Mesenchymal stem cell (in vitro differentiated cells and primary cell): Measurements from ENCODE around the gene SAXO1.
"Not testable (repeated sequence)": the region's sequence is repeated elsewhere in the genome, so short reads cannot be mapped to it uniquely, and the experiment has no call there.

Source experiments
- DNase-seq: peaks from one replicate; pipeline ENCODE4 v3.0.0-alpha.2; 2013
- H2AFZ ChIP-seq: one replicate; pipeline ENCODE4 v1.6.1; 2013; ENCODE audit warnings: low read depth, mild to moderate bottlenecking, control low read depth, inconsistent platforms, low read length, moderate library complexity
- H2AK5ac ChIP-seq: 2 replicates; pipeline ENCODE4 v1.6.1; 2013; ENCODE audit warnings: low read length, moderate library complexity, mild to moderate bottlenecking, inconsistent platforms; ENCODE audit not compliant: severe bottlenecking
- H2BK120ac ChIP-seq: one replicate; pipeline ENCODE4 v1.6.1; 2013; ENCODE audit warnings: low read depth, mild to moderate bottlenecking, inconsistent platforms, low read length, moderate library complexity
- H2BK12ac ChIP-seq, 2 experiments: one replicate each; pipeline ENCODE4 v1.6.1; 2013; ENCODE audit warnings: inconsistent platforms in 2 of 2, low read length in 2 of 2, mild to moderate bottlenecking in 2 of 2, moderate library complexity in 2 of 2, control low read depth in 1 of 2
- H2BK15ac ChIP-seq: one replicate; pipeline ENCODE4 v1.6.1; 2013; ENCODE audit warnings: mild to moderate bottlenecking, low read depth, inconsistent platforms; ENCODE audit not compliant: poor library complexity, severe bottlenecking
- H2BK5ac ChIP-seq: 2 replicates; pipeline ENCODE4 v1.6.1; 2013; ENCODE audit warnings: low read depth, mild to moderate bottlenecking, low read length, control low read depth, inconsistent platforms; ENCODE audit not compliant: poor library complexity, severe bottlenecking
- H3K14ac ChIP-seq, 2 experiments: one replicate each; pipeline ENCODE4 v1.6.1; 2013; ENCODE audit warnings: inconsistent platforms in 2 of 2, low read length in 2 of 2, control low read depth in 1 of 2, mild to moderate bottlenecking in 1 of 2, moderate library complexity in 1 of 2
- H3K18ac ChIP-seq, 2 experiments: one replicate each; pipeline ENCODE4 v1.6.1; 2013; ENCODE audit warnings: inconsistent platforms in 2 of 2, low read length in 2 of 2, control low read depth in 1 of 2, low read depth in 1 of 2, mild to moderate bottlenecking in 1 of 2
- H3K23ac ChIP-seq, 2 experiments: one replicate each; pipeline ENCODE4 v1.6.1; 2013; ENCODE audit warnings: inconsistent platforms in 2 of 2, low read length in 2 of 2, mild to moderate bottlenecking in 2 of 2, moderate library complexity in 2 of 2, control low read depth in 1 of 2
- H3K27ac ChIP-seq: 2 replicates; pipeline ENCODE4 v1.5.1; 2013; ENCODE audit warnings: mild to moderate bottlenecking, moderate library complexity, low read length, control low read depth, inconsistent platforms; ENCODE audit not compliant: poor library complexity, severe bottlenecking
- H3K27me3 ChIP-seq, 2 experiments: 2 replicates each; pipeline versions ENCODE4 v1.6.1 to v1.7.0; 2013; ENCODE audit warnings: low read length in 2 of 2, mild to moderate bottlenecking in 2 of 2, moderate library complexity in 2 of 2, control low read depth in 1 of 2, inconsistent platforms in 1 of 2; ENCODE audit not compliant: control insufficient read depth in 1 of 2, insufficient read depth in 1 of 2
- H3K36me3 ChIP-seq, 2 experiments: 2 replicates each; pipeline versions ENCODE4 v1.6.1 to v1.7.0; 2013; ENCODE audit warnings: low read length in 2 of 2, control low read depth in 1 of 2, inconsistent platforms in 1 of 2, low read depth in 1 of 2, mild to moderate bottlenecking in 1 of 2; ENCODE audit not compliant: insufficient read depth in 2 of 2, control insufficient read depth in 1 of 2
- H3K4ac ChIP-seq, 2 experiments: one replicate each; pipeline ENCODE4 v1.6.1; 2013; ENCODE audit warnings: inconsistent platforms in 2 of 2, low read length in 2 of 2, mild to moderate bottlenecking in 2 of 2, moderate library complexity in 2 of 2, control low read depth in 1 of 2, low read depth in 1 of 2
- H3K4me1 ChIP-seq: 2 replicates; pipeline ENCODE4 v1.6.1; 2013; ENCODE audit warnings: low read depth, low read length, control low read depth; ENCODE audit not compliant: control insufficient read depth, insufficient read depth
- H3K4me2 ChIP-seq: 2 replicates; pipeline ENCODE4 v1.6.1; 2013; ENCODE audit warnings: low read length, mild to moderate bottlenecking, inconsistent platforms; ENCODE audit not compliant: poor library complexity, severe bottlenecking
- H3K4me3 ChIP-seq, 2 experiments: 2 replicates each; pipeline versions ENCODE4 v1.5.1 to v1.7.0; 2013; ENCODE audit warnings: low read length in 2 of 2, mild to moderate bottlenecking in 2 of 2, control low read depth in 1 of 2, low read depth in 1 of 2; ENCODE audit not compliant: insufficient read depth in 1 of 2
- H3K79me1 ChIP-seq: replicated peaks from 2 replicates; pipeline ENCODE4 v1.6.1; 2013; ENCODE audit warnings: mild to moderate bottlenecking, control low read depth, low read length, inconsistent platforms; ENCODE audit not compliant: poor library complexity, severe bottlenecking
- H3K9ac ChIP-seq: 2 replicates; pipeline ENCODE4 v1.7.0; 2013; ENCODE audit warnings: mild to moderate bottlenecking, low read length, moderate library complexity
- H3K9me3 ChIP-seq: 2 replicates; pipeline ENCODE4 v1.7.0; 2013; ENCODE audit warnings: mild to moderate bottlenecking, low read length; ENCODE audit not compliant: control insufficient read depth
- H4K8ac ChIP-seq: one replicate; pipeline ENCODE4 v1.6.1; 2013; ENCODE audit warnings: inconsistent platforms, mild to moderate bottlenecking, low read length, moderate library complexity
- H4K91ac ChIP-seq: one replicate; pipeline ENCODE4 v1.6.1; 2013; ENCODE audit warnings: mild to moderate bottlenecking, low read length, inconsistent platforms
- WGBS: methylation state at CpG from one replicate; pipeline ENCODE4 v1.1.7; 2013; ENCODE audit warnings: mixed read lengths; 5-methylcytosine and 5-hydroxymethylcytosine counted together

SAXO1 gene

DNA sequence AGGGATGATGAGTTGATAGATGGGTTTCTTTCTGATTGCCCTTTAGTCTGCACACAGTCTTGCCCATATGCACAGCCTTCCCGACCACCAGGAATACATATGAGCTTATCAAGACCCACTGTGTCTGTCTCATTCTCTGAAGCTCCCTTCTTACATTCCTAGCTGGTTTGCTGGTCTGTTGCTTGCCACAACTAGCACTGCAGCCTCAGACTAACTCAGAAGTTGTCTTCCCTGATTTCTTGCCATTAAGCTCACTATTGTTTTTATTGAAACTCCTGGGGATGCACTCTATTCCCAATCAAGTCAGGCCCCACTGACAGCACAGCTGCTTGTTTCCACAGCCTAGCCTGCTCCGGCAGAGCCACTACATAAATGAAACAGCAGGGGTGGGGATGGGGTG lies 97.5 kb downstream of the SAXO1 start:
- Histone ChIP-seq H2AK5ac (no peak overlapping the region), H4K8ac (no peak overlapping the region), H2AFZ (no peak overlapping the region), H2BK15ac (no peak overlapping the region), H3K23ac (no peak overlapping the region), H3K4me3 (no peak overlapping the region), H2BK120ac (no peak overlapping the region), H3K4ac (no peak overlapping the region), H3K4me1 (peaks cover 1% of the 10 kb centered on the region), H3K14ac (no peak overlapping the region), H3K18ac (no peak overlapping the region), H3K27ac (no peak overlapping the region), H2BK5ac (no peak overlapping the region), H3K79me1 (no peaks in the 10 kb centered on the region), H3K9ac (no peak overlapping the region), H2BK12ac (no peak overlapping the region), H3K9me3 (no peaks in the 10 kb centered on the region), H3K4me2 (no peak overlapping the region), H4K91ac (no peak overlapping the region), H3K36me3 (no peaks in the 10 kb centered on the region), H3K27me3 (no peaks in the 10 kb centered on the region)
- 53% methylated on average over 1 of the region's 2 CpGs for WGBS
- no peak for DNase-seq

DNA sequence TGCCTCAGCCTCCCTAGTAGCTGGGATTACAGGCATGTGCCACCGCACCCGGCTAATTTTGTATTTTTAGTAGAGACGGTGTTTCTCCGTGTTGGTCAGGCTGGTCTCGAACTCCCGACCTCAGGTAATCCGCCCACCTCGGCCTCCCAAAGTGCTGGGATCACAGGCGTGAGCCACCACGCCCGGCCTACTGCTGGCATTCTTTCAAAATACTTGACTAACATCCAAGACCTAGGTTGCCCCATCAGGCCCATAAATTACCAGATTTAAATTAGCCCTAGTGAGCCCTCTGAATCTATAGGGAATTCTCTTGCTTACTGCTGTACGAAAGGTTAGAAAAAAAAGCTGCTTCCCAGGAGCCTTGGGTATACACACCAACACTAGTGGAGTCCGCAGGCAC lies 102.4 kb downstream of the SAXO1 start:
- H4K91ac ChIP-seq, H2BK120ac ChIP-seq, H3K4me2 ChIP-seq, H3K36me3 ChIP-seq, H2BK15ac ChIP-seq, H3K18ac ChIP-seq, H3K79me1 ChIP-seq, H3K14ac ChIP-seq, DNase-seq, H3K4me3 ChIP-seq, H2BK12ac ChIP-seq, H3K9me3 ChIP-seq, H2BK5ac ChIP-seq, H3K9ac ChIP-seq, H4K8ac ChIP-seq, H2AFZ ChIP-seq, H3K4me1 ChIP-seq, H2AK5ac ChIP-seq, H3K4ac ChIP-seq, H3K27me3 ChIP-seq, H3K27ac ChIP-seq, H3K23ac ChIP-seq: not testable (repeated sequence)
- 92% methylated on average over 11 of the region's 13 CpGs for WGBS

DNA sequence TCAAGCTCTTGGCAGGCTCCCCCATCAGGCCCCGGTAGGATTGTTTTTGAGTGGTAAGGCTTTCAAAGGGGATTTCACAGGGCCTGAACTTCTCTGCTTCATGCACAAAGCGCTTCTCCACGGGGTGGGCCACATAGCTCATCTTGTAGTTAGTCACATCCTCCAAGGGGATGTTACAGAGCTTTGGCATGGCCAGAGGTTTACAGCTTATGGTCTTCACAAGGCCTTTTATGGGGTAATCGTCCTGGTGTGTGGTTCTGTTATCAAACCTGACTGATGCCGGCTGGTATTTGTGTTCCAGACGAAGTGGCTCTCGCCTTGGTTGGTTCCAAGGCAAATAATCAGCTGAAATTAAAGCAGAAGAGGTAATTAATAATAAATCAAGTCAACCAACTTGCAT lies 104.3 kb downstream of the SAXO1 start:
- no peak overlapping the region for H3K4ac ChIP-seq

DNA sequence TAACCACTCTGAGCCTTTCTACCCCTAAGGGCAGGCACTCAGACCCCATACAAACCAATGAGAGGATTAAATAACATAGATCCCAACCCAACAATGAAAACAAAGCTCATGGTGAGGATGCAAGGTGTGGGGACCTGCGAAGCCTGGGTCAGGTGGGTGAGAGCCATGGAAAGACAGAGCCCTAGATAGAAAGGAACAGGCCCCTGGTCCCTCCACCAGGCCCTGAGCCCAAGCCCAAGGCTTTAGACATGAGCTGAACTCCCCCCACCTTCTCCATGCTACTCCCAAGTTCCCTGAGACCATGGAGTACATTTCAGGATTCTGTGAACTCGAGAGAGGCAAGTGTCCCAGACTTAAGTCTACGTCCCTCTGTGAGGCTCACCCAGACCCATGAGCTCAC lies 106.5 kb downstream of the SAXO1 start:
- no peak overlapping the region for H3K27ac ChIP-seq
- H3K4ac ChIP-seq = no peak overlapping the region
- peaks cover 4% of the 10 kb centered on the region for H3K4me1 ChIP-seq
- H3K79me1 ChIP-seq = no peaks in the 10 kb centered on the region
- H3K23ac ChIP-seq = no peak overlapping the region
- H3K4me3 ChIP-seq = no peak overlapping the region
- H3K9ac ChIP-seq = no peak overlapping the region
- H4K8ac ChIP-seq = no peak overlapping the region
- no peak overlapping the region for H2BK5ac ChIP-seq
- H2BK120ac ChIP-seq = no peak overlapping the region
- no peak overlapping the region for H3K4me2 ChIP-seq
- no peak overlapping the region for H2BK12ac ChIP-seq
- no peak overlapping the region for H2AFZ ChIP-seq
- H2AK5ac ChIP-seq = no peak overlapping the region
- no peaks in the 10 kb centered on the region for H3K9me3 ChIP-seq
- WGBS = 68% methylated on average over 3 of the region's 3 CpGs
- no peak for DNase-seq
- no peak overlapping the region for H3K18ac ChIP-seq
- no peaks in the 10 kb centered on the region for H3K27me3 ChIP-seq
- no peak overlapping the region for H3K14ac ChIP-seq
- H2BK15ac ChIP-seq = no peak overlapping the region
- H4K91ac ChIP-seq = no peak overlapping the region
- no peaks in the 10 kb centered on the region for H3K36me3 ChIP-seq

More for the DNA sequence above, 104.3 kb downstream of the SAXO1 start:
- no peaks in the 10 kb centered on the region for H3K79me1 ChIP-seq
- no peaks in the 10 kb centered on the region for H3K9me3 ChIP-seq
- H3K4me2 ChIP-seq = no peak overlapping the region
- H3K18ac ChIP-seq = no peak overlapping the region
- no peaks in the 10 kb centered on the region for H3K4me1 ChIP-seq
- H3K4me3 ChIP-seq = no peak overlapping the region
- no peaks in the 10 kb centered on the region for H3K27me3 ChIP-seq
- no peak overlapping the region for H2AK5ac ChIP-seq
- DNase-seq = no peak
- H4K91ac ChIP-seq = no peak overlapping the region
- H2BK12ac ChIP-seq = no peak overlapping the region
- no peak overlapping the region for H4K8ac ChIP-seq
- H2BK120ac ChIP-seq = no peak overlapping the region
- no peak overlapping the region for H3K9ac ChIP-seq
- no peak overlapping the region for H3K14ac ChIP-seq
- WGBS = 79% methylated on average over 4 of the region's 7 CpGs
- H2AFZ ChIP-seq = no peak overlapping the region
- no peak overlapping the region for H2BK5ac ChIP-seq
- no peak overlapping the region for H3K27ac ChIP-seq
- H3K23ac ChIP-seq = no peak overlapping the region
- no peak overlapping the region for H2BK15ac ChIP-seq
- no peaks in the 10 kb centered on the region for H3K36me3 ChIP-seq
